ENCODE results near the gene TNS4.

Gene TNS4

DNA sequence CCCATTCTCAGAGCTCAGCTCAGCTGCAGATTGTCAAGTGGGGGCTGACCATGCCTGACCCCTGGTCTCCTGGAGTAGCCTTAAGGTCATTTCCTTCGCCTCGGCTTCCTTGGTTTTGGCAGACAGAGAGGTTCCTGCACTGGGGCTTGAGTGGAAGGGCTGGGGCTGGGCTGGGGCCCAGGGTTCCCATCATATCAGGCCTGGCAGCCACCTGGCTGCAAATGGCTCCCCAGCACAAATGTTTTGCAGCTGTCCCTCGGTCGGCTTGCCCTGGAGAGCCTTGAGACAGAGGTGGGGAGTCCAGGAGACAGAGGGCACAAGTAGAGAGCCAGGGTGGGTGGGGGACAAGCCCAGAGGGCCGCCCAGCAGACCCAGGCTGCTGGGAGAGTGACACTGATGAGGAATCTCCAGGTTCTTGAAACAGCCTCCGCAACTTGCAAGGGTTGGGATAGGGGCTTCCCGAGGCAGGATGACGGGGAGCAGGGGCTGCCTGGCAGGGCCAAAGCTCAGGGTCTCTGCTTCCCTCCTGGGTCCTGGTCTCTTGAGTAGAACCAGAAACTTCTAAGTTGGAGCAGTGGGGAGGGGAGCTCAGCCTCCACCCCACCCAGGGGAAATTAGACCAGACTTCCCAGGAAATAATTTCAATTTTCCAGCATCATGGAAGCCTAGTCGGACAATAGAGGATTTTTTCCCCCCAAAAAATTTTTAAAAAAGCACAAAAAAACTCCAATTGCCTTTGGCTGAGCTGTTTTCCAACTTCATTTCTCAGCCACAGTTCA is 38.9 kb downstream of the TNS4 start:
- TF ChIP-seq, protein P1, sequence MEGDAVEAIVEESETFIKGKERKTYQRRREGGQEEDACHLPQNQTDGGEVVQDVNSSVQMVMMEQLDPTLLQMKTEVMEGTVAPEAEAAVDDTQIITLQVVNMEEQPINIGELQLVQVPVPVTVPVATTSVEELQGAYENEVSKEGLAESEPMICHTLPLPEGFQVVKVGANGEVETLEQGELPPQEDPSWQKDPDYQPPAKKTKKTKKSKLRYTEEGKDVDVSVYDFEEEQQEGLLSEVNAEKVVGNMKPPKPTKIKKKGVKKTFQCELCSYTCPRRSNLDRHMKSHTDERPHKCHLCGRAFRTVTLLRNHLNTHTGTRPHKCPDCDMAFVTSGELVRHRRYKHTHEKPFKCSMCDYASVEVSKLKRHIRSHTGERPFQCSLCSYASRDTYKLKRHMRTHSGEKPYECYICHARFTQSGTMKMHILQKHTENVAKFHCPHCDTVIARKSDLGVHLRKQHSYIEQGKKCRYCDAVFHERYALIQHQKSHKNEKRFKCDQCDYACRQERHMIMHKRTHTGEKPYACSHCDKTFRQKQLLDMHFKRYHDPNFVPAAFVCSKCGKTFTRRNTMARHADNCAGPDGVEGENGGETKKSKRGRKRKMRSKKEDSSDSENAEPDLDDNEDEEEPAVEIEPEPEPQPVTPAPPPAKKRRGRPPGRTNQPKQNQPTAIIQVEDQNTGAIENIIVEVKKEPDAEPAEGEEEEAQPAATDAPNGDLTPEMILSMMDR (IDR thresholded peaks at IDR 0.05) = no peak

DNA sequence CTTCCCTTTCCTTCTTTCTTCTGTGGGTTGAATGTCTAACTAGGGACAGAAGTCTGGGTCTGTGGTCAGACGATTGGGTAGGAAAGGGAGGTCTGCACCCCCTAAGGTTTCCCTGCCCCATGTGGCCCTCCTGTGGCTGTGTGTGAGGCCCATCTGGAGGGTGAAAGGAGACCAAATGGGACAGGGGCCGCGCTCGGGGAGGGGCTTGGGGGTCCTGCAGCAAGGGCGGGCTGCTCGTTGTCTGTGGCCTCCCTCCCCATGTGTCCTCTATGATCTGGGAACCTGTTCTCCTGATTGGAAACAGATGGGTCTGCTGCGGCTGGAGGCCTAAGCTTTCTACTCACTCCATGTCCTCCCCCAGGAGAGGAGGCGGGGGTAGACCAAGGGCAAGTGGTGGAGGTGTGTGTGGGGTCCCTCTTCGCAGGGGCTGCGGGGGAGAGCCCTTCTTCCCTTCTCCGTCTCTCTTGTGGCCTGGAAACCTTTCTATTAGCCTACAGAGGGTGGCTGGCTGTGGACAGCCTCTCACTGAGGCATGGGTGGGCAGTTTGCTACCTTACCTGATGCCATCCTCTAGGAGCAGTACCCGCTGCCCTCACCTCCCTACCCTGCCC is 39.6 kb downstream of the TNS4 start:
- TF ChIP-seq, protein P1 (IDR thresholded peaks at IDR 0.05) = no peak

DNA sequence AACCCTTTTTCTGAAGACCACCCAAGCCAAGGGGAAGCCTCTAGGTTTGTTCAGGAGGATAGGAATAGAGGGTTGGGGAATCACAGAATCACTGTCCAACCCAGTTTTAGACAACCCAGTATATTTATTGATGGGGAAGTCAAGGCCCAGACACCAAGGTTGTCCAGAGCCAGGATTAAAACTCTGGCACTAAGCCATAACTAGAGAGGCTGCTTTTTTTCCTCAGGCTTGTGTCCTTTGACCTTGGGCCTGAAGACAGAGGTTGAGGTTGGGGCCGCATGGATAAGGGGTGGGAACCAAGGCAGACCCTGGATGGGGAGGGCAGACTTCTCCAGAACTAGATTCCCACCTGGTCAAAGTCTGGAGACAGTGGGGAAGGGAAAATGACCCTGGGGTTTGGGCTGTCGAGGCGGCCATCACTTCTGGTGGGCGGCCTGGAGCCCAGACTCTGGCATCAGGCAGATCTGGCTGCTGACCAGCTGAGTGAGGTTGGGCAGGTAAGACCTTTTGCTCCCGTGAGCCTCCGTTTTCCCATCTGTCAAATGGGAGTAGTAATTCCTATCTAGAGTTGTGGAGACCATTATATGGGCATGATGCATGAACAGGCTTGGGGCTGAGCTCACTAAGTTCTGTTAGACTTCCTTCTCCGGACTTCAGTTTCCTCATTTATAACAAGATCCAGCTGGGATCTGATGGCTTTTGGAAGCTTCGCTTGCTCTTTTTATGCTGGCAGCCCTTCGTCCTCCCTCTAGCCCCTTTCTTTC is 40.3 kb downstream of the TNS4 start:
- TF ChIP-seq, protein P1 (IDR thresholded peaks at IDR 0.05) = no peak

DNA sequence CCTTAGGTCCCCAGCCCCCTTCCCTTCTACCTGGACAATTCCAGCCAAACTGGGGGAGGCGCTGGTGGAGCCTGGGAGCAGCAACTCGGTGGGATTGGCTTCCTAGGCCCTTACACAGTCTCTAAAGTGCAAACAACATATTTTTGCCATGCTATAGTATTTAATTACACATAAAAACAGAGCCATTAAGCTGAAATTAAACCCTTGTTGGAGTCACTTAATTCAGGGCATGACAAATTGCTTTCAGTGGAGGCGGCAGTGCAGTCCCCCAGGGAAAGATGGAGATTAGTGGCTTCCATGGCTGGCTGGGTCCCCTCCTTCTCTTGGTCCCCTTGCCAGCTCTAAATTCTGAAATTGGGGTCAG is 40.8 kb downstream of the TNS4 start:
- TF ChIP-seq, protein P1 (IDR thresholded peaks at IDR 0.05) = no peak

DNA sequence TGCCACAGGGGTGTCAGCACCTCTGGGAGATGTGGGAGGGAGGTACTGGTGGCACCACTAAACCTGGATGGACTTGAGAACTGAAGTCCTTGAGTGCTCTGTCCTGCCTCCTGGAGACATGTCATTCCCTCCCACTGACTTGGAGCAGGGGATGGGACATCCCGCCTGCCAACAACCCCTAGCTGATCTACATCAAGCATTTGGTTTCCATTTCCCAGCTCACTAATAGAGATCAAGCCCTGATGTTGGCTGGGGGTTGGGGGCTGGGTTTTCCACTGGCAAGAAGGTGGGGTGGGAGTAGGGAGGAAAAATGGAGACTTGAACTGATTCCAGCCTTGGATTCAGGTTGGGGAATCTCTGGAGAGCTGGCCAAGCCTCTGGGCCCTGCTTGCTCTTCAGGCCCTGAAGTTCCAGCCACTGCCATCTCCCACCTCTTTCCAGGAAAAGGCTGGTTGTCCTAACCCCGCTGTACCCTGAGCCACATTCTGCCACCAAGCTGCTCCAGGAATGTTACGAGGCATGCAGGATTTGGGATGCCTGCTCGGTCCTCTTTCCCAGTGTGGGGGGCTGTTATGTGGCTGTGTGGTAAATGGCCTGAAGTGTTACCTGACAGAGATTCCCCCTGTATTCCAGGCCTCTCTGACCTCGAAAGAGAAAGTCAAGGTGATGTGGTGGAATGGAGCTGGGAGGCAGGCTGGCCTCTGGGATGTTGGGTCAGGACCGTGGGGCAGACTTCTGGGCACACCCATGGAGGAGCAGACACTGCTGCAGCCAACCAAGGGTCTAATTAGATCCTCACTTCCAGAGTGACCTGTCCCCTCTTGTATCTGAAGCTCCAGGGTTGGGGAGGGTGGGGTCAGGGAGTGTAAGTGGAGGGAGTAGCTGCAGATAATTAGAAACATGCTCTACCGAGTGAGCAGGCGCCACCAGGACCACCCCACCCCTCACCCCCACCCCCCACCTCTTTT is 41.5 kb downstream of the TNS4 start:
- TF ChIP-seq, protein P1 (IDR thresholded peaks at IDR 0.05) = no peak

DNA sequence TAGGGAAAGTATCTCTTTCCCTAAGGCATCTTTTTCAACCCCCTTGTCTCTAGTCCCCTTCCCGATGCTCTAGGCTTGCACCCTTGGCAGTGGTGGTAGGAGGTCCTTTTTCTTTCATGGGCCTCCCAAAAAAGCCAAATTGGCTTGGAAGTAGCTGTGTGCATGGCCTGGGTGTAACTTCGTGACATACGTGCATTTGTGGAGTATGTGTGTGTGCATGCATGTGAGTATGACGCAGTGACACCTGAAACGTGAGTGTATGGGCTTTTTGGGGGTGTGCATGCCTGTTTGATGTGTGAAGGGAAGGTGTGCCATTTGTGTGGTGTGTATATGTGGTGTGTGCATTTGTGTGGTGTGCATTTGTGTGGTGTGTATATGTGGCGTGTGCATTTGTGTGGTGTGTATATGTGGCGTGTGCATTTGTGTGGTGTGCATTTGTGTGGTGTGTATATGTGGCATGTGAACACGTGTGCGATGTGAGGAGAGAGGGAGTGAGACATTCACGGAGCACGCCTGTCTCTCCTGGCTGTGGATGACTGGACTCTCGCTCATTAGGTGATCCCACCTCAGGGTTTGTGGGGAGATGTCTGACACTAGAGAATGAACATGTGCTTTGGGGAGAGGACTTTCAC is 42.5 kb downstream of the TNS4 start:
- TF ChIP-seq, protein P1 (IDR thresholded peaks at IDR 0.05) = no peak
